Cortex of kidney (tissue), 1 donor: Measurements from ENCODE around the gene MOCS1.

Experiments
- DNase-seq: peaks from one replicate; lab custom pipeline; 2025; lab: John Stamatoyannopoulos, UW

The MOCS1 gene

DNA sequence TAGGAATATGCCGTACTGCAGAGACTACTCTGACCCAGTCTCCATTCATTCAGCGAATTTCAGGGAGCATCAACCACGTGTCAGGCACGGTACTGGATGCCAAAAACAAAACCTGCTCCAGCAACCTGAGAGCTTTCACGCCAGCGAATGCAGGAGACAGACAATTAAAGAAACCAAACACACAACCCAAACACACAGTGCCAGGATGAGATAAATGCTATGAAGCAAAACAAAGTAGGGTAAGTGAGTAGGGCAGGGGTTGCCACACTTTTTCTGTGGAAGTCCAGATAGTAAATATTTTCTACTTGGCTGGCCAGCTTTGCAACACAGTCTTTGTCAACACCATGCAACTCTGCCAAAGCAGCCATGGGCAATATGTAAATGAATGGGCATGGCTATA is 10.0 kb downstream of the MOCS1 start:
- DNase-seq: no peak

GRCh38 chr6:39923861-39924260 is 10.4 kb downstream of the MOCS1 start:
- DNase-seq: no peak

DNA sequence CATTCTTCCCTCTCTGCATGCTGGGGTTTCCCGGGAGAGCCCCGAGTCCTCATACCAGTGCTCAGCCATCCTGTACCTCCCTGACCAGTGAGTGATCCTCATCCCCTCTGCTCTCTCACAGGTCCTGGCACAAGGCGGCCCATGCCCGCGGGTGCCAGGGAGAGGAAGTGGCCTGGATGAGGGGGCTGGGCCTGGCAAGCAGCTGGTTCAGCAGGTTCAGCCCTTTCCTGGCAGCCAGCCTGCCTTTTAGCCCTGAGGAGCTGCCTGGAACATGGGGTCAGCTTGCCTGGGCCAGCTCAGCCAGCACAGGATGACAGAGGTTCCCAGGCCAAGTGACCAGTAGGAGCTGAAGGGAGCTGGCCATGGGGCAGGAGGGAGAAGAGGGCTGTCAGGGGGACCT is 10.9 kb downstream of the MOCS1 start:
- DNase-seq: no peak

DNA sequence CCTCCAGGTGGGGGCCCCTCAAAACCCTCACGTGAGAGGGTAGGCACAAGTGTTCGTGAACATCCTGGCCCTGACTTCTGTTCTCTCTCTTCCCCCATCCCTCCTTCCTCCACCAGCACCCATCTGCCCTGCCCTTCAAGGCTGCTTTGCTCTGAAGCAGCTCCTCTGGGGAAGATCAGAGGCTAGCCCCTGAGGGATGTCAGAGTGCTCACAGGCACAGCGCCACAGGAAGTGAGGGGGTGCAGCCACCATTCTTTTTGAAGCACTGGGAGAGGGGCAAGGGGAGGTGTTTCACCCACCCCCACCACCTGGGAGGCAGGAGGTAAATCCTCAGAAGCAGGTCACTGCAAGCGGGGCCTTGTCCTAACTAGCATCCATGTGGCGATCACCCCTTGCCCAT is 11.4 kb downstream of the MOCS1 start:
- DNase-seq: no peak

GRCh38 chr6:39920157-39920556 is 14.1 kb downstream of the MOCS1 start:
- no peak for DNase-seq

- no peak for DNase-seq
These were observed 15.4 kb downstream of the MOCS1 start for GRCh38 chr6:39918831-39919230.

DNA sequence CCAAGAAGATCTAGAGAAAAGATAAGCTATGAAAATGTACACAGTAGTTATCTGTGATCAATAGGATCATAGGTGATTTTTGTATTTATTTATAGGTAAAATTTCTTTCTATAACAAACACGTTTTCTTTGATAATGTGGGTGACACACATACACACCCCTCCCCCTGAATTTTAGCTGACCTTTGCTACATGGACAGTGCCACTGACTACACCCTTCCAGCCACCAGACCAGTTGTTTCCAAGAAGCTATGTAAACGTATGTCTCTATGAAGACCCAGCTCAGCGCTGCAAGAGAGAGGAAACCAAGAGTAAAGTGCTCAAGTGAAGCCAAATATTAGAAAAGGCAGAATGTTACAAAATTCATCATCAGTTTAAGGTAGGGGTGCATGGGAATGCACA is 16.3 kb downstream of the MOCS1 start:
- no peak for DNase-seq

GRCh38 chr6:39917329-39917728 is 16.9 kb downstream of the MOCS1 start:
- no peak for DNase-seq

- no peak for DNase-seq
These were observed 18.4 kb downstream of the MOCS1 start for GRCh38 chr6:39915866-39916265.

GRCh38 chr6:39914239-39914638 is 20.0 kb downstream of the MOCS1 start:
- DNase-seq: no peak

GRCh38 chr6:39913391-39913916 is 20.8 kb downstream of the MOCS1 start:
- DNase-seq: no peak

GRCh38 chr6:39912446-39912845 is 21.8 kb downstream of the MOCS1 start:
- DNase-seq: no peak

GRCh38 chr6:39911513-39912125 is 22.6 kb downstream of the MOCS1 start:
- no peak for DNase-seq

GRCh38 chr6:39910744-39911143 is 23.5 kb downstream of the MOCS1 start:
- no peak for DNase-seq

GRCh38 chr6:39910164-39910563 is 24.1 kb downstream of the MOCS1 start:
- DNase-seq: no peak

- DNase-seq: no peak
These were observed 24.6 kb downstream of the MOCS1 start for GRCh38 chr6:39909701-39910100.

DNA sequence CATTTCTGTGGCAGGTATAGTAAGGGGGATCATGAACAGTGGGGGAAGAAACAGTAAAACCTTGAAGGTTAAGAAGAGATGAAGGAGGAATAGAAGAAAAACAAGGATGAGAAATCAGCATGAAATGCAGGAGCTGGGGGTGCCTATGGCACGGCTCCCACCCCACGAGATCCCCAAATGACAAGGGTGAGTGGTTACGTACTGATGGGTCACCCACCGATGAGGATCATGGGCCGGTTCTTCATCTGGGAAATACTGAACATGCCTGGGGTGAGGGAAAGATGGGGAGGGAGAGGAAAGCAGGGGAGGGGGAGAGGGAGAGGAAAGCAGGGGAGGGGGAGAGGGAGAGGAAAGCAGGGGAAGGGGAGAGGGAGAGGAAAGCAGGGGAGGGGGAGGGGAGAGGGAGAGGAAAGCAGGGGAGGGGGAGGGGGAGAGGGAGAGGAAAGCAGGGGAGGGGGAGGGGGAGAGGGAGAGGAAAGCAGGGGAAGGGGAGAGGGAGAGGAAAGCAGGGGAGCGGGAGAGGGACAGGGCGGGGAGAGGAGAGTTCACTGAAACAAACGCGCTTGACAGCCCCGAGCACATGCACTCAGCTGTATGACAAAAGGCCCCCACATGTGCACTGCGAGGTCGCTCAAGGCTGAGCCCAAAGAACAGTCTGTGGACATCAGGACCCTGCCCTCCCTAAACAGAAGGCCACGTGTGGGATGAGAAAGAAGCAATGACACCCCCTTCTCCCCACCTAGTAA is 25.3 kb downstream of the MOCS1 start:
- DNase-seq: no peak

GRCh38 chr6:39907871-39908575 is 26.2 kb downstream of the MOCS1 start:
- DNase-seq: no peak

- DNase-seq: no peak
These were observed 27.9 kb downstream of the MOCS1 start for GRCh38 chr6:39906318-39906761.

DNA sequence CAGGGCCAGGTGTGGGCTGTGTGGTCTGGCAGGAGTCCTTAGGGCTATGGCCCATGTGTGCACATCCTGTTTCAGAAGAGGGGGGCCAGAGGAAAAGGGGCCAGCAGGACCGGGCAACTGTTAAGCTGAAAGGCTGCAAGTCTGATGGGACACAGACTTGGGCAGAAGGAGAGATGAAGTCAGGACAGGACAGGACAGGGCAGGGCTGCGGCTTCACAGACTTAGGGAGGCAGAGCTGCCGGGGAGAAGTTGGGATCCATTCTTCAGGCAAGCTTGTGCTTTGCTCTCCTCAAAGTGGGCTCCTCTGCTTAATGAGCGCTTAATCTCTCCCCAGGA is 28.7 kb downstream of the MOCS1 start:
- no peak for DNase-seq

GRCh38 chr6:39904946-39905639 is 29.2 kb downstream of the MOCS1 start:
- DNase-seq: no peak

DNA sequence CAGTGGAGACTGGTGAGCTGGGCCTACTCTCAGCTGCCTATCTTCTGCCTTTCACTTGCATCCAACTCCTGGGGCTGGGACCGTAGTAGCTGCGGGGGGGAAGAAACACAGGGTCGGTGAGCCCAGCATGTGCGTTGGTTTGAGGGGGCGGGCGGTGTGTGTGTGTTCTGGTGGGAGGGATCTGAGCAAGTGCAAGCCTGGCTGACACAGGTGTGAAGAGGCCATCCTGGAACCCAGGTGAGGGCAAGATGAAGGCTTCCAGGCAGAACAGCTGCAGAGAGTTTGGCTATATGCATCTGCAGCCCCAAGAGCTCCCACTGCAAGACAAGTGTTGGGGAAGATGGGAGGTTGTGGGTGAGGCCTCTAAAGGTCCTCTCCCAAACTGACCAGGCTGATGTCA is 30.6 kb downstream of the MOCS1 start:
- DNase-seq: no peak
